RCC 7860 (cell line): ENCODE measurements around the gene F2R.
"Not testable (repeated sequence)": the region's sequence is repeated elsewhere in the genome, so short reads cannot be mapped to it uniquely, and the experiment has no call there.

Source experiments
- DNase-seq: peaks from one replicate; pipeline ENCODE4 v3.0.0-alpha.2; 2015; ENCODE audit warnings: low spot score
- FAIRE-seq: peaks from 2 replicates; lab custom pipeline; 2012; peaks lifted over from hg19 to GRCh38; lab: Jason Lieb, UNC

Gene F2R

DNA sequence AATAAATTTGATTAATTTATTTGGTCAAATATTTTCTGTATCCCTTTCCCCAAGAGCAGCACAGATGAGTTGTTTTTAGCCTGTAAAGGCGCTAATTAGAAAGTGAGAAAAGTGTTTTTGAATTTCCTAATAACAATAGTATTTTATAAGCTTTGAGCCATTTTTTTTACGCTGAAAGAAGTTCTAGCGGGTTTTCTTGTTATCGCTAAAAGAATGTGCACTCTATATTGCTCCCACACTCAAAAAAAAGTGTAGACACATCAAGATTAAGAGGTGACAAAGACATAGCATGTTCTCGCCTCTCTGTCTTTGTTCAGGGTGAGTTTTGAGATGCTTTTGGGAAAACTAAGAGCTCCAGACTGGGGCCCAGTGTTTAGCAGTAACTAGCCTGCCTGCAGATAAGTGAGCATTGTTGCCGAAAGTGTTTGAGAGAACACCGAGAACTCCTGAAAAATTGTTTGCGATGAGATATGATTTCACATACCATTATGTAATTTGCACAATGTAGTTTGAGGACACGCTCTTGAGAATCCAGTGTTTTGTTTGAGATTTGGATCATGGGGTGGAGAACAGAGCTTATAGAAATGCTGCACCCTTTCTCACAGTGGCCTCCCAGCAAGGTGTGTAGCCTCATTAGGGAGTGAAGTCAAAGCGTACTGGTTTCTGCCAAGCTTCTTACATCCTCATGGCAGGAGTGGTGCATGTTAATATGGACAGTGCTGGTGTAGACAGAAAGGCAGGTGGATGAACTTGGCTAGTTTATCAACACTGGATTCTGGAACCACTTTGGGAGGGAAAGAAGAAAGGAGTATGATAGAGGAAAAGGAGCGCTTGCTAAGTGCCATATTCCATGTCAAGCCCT, 1.5 kb downstream of the F2R start:
- DNase-seq, result no peak
- FAIRE-seq, result no peak

DNA sequence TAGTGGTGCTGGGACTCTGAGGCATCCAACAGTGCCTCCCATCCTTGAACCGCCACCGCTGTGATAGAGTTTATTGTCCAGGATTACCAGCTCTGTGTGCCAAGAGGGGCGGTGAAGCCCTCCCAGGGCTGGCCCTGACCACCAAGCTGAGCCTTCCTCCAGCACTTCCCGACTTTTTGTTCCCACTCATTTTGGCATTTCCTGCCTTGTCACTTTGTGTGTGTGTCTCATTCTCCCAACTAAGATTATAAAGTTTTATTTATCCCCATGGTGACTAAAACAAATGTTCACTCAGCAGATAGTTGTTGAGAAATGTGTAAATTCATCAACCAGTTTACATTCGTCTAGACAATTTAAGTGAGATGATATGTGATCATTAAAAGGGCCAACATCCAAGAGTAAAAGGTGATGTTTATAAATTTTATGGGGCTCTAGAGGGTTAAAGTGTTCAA, 2.5 kb downstream of the F2R start:
- FAIRE-seq (no peak), DNase-seq (no peak)

DNA sequence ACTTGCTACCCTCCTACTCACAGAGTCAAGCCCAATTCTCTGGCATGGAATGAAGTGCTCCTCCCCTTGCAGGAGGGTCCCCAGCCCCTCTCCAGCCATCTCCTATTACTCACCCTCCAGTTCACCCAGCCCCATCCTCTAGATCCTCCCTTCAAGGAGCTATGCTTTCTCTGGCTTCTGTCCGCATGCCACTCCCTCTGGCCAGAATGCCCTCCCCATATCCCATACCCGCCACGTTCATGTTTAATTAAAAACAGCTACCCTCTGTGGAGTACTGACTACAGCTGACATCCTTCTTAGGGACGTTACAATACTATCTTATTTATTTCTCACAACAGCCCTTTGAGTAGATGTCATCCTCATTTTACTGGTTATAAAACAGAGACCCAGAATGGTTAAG, 3.0 kb downstream of the F2R start:
- no peak for FAIRE-seq
- no peak for DNase-seq

DNA sequence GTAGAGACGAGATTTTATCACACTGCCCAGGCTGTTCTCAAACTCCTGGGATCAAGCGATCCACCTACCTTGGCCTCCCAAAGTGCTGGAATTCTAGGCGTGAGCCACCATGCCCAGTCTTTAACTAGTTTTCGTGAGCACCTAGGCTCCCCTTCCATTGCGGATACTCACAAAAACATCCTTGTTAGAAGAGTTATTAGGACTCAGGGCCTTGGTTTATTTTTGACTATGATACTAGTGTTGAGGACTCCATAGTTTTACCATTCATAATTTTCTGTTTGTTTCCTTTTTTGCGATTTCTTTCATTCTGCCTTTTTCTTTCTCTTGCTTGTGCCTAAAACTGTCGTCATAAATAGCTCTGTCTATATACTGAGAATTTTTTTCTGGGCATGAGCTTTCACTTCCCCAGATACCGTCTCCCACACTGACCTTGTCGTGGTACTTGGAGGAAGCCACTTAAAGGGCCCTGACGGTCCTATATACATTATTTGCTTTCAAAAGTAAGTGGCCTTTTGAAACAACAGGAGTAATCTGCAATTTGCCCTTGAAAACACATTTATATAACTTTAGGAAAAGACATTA, 5.2 kb downstream of the F2R start:
- no peak for FAIRE-seq
- DNase-seq, result no peak

DNA sequence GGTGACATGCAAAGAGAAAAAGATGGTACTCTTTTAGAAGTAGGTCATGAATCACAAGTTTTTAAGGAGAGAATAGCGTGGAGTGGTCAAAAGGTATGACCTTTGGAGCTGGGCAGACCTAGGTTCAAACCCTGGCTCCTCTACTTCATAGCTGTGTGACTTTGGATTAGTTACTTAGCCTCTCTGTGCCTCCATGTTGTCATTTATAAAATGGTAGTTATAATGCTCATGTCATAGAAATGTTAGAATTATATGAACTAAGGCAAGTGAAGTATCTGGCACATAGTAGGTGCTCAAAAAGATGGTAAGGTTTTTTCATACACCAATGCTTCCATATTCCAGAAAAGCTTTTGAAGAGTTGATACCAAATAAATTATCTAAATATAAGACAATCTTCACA, 7.3 kb downstream of the F2R start:
- DNase-seq, result no peak
- no peak for FAIRE-seq

DNA sequence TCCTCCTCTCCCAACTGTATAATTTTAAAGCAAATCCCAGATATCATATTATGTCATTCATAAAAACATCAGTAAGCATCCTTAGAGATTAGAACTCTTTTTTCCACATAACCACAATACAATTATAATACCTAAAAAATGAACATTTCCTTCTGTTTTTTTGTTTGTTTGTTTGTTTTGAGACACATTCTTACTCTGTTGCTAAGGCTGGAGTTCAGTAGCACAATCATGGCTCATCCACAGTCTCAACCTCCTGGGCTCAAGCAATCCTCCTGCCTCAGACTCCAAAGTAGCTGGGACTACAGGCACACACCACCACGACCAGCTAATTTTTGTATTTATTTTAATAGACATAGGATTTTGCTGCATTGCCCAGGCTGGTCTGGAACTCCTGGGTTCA, 8.0 kb downstream of the F2R start:
- DNase-seq, result no peak
- no peak for FAIRE-seq

DNA sequence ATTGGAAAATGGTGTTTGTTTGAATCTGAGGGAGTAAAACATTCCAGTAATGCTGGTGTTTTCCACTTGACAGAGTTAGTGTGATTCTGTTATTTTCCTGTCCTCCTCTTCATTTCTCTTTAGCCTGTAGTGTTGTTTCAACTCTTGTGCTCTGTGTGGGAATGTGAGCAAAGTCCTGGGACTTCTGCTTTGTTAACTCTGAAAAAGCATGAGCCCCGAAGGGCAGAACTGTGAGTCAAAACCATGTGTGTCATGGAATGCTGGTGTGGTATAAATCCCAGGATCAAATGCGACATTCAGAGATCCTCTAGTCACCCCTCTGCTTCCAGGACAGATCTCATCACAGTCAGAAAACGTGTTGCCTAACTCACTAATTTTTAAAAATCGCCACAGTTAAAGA, 8.9 kb downstream of the F2R start:
- DNase-seq (peak; percentile 34), FAIRE-seq (no peak)

DNA sequence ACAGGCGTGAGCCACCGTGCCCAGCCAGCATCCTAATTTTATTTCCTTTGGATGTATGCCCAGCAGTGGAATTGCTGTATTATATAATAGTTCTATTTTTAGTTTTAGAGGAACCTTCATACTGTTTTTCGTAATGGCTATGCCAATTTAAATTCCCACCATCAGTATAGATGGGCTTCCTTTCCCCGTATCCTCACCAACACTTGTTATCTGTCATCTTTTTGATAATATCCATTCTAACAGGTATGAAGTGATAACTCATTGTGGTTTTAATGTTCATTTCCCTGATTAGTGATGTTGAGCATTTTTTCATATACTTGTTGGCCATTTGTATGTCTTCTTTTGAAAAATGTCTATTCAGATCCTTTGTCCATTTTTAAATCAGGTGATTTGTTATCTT, 13.0 kb downstream of the F2R start:
- DNase-seq, result no peak
- FAIRE-seq, result no peak

DNA sequence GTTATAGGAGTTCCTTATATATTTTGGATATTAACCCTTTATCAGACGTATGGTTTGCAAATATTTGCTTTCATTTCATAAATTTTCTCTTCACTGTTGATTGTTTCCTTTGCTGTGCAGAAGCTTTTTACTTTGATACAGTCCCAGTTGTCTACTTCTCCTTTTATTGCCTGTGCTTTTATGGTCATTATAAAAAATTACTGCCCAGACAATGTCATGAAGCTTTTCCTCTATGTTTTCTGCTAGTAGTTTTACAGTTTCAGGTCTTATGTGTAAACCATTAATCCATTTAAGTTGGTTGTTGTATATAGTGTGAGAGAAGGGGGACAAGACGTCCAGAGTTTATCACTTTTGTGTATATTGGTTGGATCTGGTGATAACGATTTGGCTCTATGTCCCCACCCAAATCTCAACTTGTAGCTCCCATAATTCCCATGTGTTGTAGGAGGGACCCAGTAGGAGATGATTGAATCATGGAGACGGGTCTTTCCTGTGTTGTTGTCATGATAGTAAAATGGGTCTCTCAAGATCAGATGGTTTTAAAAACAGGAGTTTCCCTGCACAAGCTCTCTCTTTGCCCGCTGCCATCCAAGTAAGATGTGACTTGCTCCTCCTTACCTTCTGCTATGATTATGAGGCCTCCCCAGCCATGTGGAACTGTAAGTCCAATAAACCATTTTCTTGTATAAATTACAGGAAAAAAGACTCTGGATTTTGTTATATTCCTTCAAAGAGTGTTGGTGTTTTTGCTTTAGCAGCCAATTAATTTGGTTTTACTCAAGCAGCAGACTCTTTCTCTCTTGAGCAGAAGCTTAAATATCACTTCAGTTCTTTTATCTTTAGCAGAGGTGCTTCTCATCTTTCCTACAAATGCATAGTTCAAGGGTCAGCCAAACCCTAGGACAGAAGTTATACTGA, 13.7 kb downstream of the F2R start:
- FAIRE-seq, result no peak
- DNase-seq, result no peak

DNA sequence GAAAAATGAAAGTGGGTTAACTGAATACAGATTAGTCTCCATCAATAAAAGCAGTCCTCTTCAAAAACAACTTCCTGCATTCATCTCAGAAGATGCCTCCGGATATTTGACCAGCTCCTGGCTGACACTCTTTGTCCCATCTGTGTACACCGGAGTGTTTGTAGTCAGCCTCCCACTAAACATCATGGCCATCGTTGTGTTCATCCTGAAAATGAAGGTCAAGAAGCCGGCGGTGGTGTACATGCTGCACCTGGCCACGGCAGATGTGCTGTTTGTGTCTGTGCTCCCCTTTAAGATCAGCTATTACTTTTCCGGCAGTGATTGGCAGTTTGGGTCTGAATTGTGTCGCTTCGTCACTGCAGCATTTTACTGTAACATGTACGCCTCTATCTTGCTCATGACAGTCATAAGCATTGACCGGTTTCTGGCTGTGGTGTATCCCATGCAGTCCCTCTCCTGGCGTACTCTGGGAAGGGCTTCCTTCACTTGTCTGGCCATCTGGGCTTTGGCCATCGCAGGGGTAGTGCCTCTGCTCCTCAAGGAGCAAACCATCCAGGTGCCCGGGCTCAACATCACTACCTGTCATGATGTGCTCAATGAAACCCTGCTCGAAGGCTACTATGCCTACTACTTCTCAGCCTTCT, 16.6 kb downstream of the F2R start:
- DNase-seq (no peak), FAIRE-seq (no peak)

DNA sequence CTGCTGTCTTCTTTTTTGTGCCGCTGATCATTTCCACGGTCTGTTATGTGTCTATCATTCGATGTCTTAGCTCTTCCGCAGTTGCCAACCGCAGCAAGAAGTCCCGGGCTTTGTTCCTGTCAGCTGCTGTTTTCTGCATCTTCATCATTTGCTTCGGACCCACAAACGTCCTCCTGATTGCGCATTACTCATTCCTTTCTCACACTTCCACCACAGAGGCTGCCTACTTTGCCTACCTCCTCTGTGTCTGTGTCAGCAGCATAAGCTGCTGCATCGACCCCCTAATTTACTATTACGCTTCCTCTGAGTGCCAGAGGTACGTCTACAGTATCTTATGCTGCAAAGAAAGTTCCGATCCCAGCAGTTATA, 17.1 kb downstream of the F2R start:
- DNase-seq (no peak), FAIRE-seq (no peak)

DNA sequence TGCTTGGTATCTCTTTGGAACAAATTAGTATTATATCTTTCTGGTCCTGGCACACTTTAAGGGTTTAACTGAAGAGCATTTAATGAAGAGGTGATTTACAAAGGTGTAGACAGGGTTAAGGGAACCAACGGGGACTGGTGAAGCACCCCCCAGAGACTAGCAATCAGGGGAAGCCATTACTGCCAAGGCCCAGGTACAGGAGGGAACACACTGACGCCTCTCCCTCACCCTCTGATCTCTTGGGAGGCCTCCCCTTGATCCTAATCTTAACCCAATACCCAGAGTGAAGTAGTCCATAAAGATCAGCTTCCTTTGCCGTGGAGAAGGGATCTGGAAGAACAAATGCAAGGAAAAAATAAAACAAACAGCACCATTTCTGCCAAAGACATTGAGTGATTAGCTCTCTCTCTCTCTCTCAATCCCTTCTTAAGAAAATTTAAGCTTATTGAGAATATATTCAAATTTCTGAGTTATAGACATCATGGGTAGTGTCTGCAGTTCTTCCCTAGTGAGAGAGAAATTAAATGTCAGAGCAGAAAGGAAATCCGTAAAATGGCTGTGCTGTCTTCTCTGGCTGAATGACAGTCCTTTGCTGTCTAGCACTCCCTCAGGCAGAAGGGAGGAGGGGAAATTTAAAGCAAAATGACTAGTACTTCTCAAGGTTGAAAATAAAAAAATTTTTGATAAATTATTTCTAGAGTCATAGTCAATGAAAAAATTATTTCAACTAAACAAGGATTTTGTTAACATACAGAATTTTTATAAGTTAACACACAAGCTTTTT, 20.0 kb downstream of the F2R start:
- FAIRE-seq (no peak), DNase-seq (no peak)

DNA sequence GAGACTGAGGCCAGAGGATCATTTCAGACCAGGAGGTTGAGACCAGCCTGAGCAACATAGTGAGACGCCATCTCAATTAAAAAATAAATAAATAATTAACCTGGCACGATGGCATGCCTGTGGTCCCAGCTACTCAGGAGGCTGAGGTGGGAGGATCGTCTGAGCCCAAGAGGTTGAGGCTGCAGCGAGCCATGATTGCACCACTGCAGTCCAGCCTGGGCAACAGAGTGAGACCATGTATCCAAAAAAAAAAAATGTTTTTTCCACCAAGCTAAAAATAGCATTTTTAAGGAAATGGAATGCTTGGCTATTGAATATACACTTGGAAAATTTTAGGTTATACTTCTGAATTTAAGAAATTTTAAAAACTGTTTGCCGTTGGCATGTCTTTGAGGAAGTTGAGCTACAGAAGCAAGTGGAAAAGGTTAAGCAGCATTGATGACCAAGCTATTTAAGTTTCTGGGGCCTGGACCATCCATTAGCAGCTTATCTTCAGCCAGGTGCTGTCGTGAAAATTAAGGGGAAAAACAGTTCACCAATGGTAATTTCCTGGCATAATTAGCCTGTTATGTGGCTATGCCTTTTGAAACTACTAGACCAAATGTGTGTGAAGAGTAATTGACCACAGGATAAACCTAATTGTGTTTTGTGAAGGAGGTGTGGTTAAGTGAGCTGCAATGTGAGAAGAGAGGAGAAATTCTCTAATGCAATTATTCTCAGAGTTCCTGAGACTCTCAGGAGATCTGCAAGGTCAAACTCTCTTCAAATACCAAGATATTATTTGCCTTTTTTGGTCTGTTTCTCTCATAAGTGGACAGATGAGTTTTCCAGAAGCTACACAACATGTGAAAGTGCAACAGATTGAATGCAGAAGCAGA, 21.0 kb downstream of the F2R start:
- FAIRE-seq (no peak), DNase-seq (no peak)

DNA sequence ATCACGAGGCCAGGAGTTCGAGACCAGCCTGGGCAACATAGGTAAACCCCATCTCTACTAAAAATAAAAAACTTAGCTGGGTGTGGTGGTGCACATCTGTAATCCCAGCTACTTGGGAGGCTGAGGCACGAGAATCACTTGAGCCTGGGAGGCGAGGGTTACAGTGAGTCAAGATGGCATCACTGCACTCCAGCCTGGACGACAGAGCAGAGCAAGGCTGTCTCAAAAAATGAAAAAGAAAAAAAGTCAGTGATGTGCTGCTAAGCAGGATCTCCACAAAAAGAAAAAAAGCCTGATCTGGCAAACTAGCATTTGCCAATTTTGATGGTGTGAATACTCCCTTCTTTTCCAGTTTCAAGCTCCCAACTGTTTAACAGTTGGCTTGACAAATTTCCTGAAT, 21.9 kb downstream of the F2R start:
- FAIRE-seq, result no peak

DNA sequence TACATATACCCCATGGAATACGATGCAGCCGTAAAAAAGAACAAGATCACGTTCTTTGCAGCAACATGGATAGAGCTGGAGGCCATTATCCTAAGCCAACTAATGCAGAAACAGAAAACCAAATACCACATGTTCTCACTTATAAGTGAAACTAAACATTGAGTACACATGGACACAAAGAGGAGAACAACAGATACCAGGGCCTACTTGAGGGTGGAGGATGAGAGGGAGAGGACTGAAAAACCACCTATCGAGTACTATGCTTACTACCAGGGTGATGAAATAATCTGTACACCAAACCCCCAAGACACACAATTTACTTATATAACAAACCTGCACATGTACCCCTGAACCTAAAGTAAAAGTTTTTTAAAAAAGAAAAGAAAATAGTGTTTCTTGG, 25.6 kb downstream of the F2R start:
- not testable (repeated sequence) for FAIRE-seq, DNase-seq

More for the DNA sequence above, 21.9 kb downstream of the F2R start:
- DNase-seq, result no peak

DNA sequence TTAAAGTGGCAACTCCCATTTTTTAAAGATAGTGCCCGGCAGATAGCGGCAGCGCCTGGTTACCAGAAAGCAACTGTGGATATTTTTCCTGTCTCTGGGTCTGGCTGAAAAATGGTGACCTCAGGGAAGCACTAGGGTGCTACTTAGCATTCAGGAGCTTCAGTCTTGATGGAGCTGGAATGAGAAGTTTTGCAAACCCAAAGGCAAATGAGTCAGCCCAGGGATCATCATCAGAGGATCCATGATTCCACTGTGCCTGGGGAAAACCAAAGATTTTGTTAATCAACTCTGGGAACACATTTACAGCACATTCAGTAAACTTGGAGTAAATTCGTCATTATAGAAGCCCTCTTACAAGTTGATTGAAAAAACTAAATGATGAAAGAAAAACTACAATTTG, 26.7 kb downstream of the F2R start:
- FAIRE-seq (no peak), DNase-seq (no peak)

DNA sequence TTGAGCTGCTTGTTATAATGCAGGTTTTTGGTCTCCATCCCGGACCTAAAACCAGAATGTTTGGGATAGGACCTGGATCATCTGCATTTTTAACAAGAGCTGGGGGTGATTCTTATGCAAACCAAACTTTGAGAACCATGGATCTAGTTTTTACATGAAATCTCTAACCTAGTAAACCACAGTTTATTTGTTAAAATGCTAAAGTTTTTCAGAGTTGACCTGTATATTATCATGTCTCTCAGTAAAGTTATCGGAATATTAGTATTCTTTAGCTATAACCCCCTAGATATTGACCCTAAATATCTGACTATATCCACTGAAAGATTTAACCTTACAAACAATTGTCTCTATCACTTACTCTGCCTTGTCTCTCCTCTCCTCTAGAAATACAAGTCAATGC, 28.7 kb downstream of the F2R start:
- DNase-seq, result no peak
- no peak for FAIRE-seq

DNA sequence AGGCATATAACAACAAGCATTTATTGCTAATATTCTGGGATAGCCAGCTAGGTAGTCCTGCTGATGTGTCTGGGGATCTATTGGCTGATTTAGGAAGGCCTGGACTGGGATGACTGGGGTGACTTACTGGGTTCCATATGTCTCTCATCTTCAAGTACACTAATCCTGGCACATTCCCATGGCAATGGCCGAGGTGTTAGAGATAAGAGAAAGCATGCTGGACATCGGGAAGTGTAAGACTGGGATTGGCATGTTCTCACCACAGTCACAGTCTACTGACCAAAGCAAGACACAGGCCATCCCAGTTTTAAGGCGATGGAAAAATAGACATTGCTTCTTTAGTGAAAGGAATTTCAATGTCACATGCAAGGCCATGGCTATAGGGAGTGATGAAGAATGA, 29.7 kb downstream of the F2R start:
- DNase-seq (no peak), FAIRE-seq (no peak)

DNA sequence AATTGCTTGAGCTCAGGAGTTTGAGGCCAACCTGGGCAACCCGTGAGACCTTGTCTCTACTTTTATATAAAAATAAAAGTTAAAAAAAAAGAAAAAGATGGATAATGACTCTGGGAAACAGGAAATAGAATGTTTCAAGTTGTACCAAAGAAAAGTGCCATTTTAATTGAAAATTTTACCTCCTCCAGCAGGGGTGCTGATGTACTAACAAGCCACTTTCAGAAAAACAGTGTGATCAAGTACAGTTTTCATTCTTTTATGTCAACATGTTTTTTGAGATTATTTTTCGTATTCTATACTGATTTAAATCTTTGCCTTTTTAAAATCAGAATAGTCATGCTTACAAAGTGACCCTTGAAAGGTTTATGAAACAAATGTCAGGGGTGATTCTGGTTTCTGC, 30.8 kb downstream of the F2R start:
- FAIRE-seq (no peak), DNase-seq (no peak)
